AG04450 (cell line): Measurements from ENCODE around the gene CYP2R1. TPM values are rescaled to one million over a fixed set of nuclear protein-coding genes. Genes with fewer than 3 reads are reported as not detected.

Source experiments
- CTCF ChIA-PET: fragments of 300-600, 350-600 bp; formaldehyde crosslinking; extraction: SDS; loops from one replicate; lab custom pipeline; 2022; ENCODE audit warnings: antibody characterized with exemption, inconsistent platforms; lab: Charles Lee
- POLR2A ChIA-PET: fragments of 350-600 bp; formaldehyde crosslinking; extraction: SDS; loops from one replicate; lab custom pipeline; 2021; ENCODE audit warnings: antibody characterized with exemption, inconsistent platforms; lab: Yijun Ruan, JAX
- DNase-seq: peaks from one replicate; pipeline ENCODE4 v3.0.0-alpha.2; 2011; ENCODE audit warnings: low read depth, low spot score
- H3K27ac ChIP-seq: one replicate; pipeline ENCODE4 v1.5.1; 2012; ENCODE audit warnings: low read depth, low read length, control low read depth
- H3K27me3 ChIP-seq: one replicate; pipeline ENCODE4 v1.6.0; 2012; ENCODE audit warnings: low read length; ENCODE audit not compliant: control insufficient read depth, insufficient read depth
- H3K4me3 ChIP-seq: 2 replicates; pipeline ENCODE4 v1.5.1; 2011; ENCODE audit warnings: mild to moderate bottlenecking, low read depth, low read length, control low read depth
- H3K9me3 ChIP-seq: 2 replicates; pipeline ENCODE4 v1.5.1; 2012; ENCODE audit warnings: low read length; ENCODE audit not compliant: control insufficient read depth, insufficient read depth
- CTCF ChIP-seq: IDR thresholded peaks from 2 replicates; pipeline ENCODE4 v1.5.1; 2011; ENCODE audit warnings: low read depth, low read length, control low read depth, inconsistent platforms
- polyA plus RNA-seq: library from polyadenylated mRNA; depleted of rRNA; stranded (reverse); fragments of >200 nt; gene quantifications from 2 replicates; pipeline ENCODE4 v1.2.3, GENCODE V29; 2011

The CYP2R1 gene
- polyA plus RNA-seq, 1 experiment = 9.0 TPM

GRCh38 chr11:14860511-14860910 is 31.5 kb downstream of the CYP2R1 start:
- H3K9me3 ChIP-seq = no peaks in the 10 kb centered on the region
- ChIA-PET CTCF (interaction anchor here (0.6 to 1.7 kb wide), 3 partner anchors 48 to 753 kb away, joined by 3 to 5 read pairs (median 4); no protein-coding TSS in a partner anchor), POLR2A (no interaction called here)
- H3K27me3 ChIP-seq = no peaks in the 10 kb centered on the region
- DNase-seq = no peak
- no peak overlapping the region for H3K27ac ChIP-seq
- no peak overlapping the region for H3K4me3 ChIP-seq
- TF ChIP-seq CTCF = no peak

GRCh38 chr11:14858404-14858803 is 33.6 kb downstream of the CYP2R1 start:
- Histone ChIP-seq H3K27ac (no peak overlapping the region), H3K4me3 (no peak overlapping the region), H3K27me3 (no peaks in the 10 kb centered on the region), H3K9me3 (no peaks in the 10 kb centered on the region)
- ChIA-PET CTCF (no interaction called here), POLR2A (no interaction called here)
- no peak for TF ChIP-seq CTCF
- no peak for DNase-seq

DNA sequence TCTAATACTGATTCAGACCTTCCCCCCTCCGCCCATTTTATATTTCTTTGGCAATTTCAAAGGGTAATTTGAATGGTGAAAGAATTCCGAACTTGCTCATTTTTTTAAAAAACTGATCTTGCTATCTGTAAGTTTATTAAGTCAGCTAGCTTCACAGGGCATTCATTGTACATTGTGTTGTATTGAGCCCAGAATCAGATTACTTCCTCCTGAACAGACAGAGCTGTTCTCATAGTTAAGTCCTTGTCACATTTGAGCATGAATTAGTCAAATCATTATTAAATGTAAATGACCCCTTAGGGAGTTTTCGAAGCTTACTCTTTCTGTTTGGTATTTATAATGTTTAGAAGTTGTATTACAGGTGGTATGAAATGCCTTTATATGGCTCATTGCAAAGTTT is 34.4 kb downstream of the CYP2R1 start:
- H3K27me3 ChIP-seq = no peaks in the 10 kb centered on the region
- no peak for TF ChIP-seq CTCF
- ChIA-PET POLR2A (no interaction called here), CTCF (no interaction called here)
- no peak overlapping the region for H3K4me3 ChIP-seq
- no peak overlapping the region for H3K27ac ChIP-seq
- no peaks in the 10 kb centered on the region for H3K9me3 ChIP-seq
- no peak for DNase-seq

DNA sequence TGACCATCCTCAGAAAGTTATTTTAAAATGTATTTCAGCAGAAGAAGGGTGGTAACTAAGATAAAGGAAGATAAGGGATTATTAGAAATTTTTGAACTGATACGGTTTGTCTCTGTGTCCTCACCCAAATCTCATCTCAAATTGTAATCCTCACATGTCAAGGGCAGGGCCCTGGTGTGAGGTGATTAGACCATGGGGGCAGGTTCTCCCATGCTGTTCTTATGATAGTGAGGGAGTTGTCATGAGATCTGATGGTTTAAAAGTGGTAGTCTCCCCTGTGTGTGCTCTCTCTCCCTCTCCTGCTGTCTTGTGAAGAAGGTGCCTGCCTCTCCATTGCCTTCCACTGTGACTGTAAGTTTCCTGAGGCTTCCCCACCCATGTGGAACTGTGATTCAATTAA is 36.1 kb downstream of the CYP2R1 start:
- H3K4me3 ChIP-seq = no peak overlapping the region
- POLR2A ChIA-PET = no interaction called here

GRCh38 chr11:14854057-14854456 is 38.0 kb downstream of the CYP2R1 start:
- CTCF ChIA-PET = no interaction called here

More for the DNA sequence above, 36.1 kb downstream of the CYP2R1 start:
- H3K9me3 ChIP-seq = no peaks in the 10 kb centered on the region; the same call in 1 of the 2 replicates
- no peak overlapping the region for H3K27ac ChIP-seq
- no peak for TF ChIP-seq CTCF
- CTCF ChIA-PET = no interaction called here
- DNase-seq = no peak
- no peaks in the 10 kb centered on the region for H3K27me3 ChIP-seq

More at GRCh38 chr11:14854057-14854456, 38.0 kb downstream of the CYP2R1 start:
- POLR2A ChIA-PET = no interaction called here
- TF ChIP-seq CTCF = no peak
- Histone ChIP-seq H3K4me3 (no peak overlapping the region), H3K27me3 (no peaks in the 10 kb centered on the region), H3K27ac (no peak overlapping the region), H3K9me3 (no peaks in the 10 kb centered on the region; the same call in 1 of the 2 replicates)
- no peak for DNase-seq
